Measurements from ENCODE around the gene NDUFS3. TPM values are rescaled to one million over a fixed set of nuclear protein-coding genes. Genes with fewer than 3 reads are reported as not detected.

The NDUFS3 gene
- total and polyA plus RNA-seq, 7 donors, result 74.4 to 323 (median 106) TPM

GRCh38 chr11:47564933-47565339, 13.9 kb upstream of the NDUFS3 start:
- H3K36me3 ChIP-seq, result peaks cover 0 to 12% (median 0%) of the 10 kb centered on the region in 4 donors
- 7 to 11% methylated on average over 11 of the region's 11 CpGs for WGBS, 2 donors

GRCh38 chr11:47565340-47566148, 13.3 kb upstream of the NDUFS3 start, which contains the start of gene PTPMT1:
TSS of gene PTPMT1 (plus strand) at chr11:47565599. CDS start at chr11:47565623, 24 bp downstream.
- peaks cover 0 to 13% (median 0%) of the 10 kb centered on the region in 4 donors for H3K36me3 ChIP-seq
- no peaks in the 10 kb centered on the region for H3K9me3 ChIP-seq
- H3K4me3 ChIP-seq, result peak within 1 kb of the TSS; percentile 63 to 96 (median 80)
- peak within 1 kb of the TSS; percentile 72 to 89 (median 81) for H3K27ac ChIP-seq
- peaks cover 0 to 20% (median 12%) of the 10 kb centered on the region in 4 donors for H3K4me1 ChIP-seq
- WGBS, 2 donors, result 1% methylated on average over 86 of the region's 86 CpGs
- TF ChIP-seq EP300 (IDR thresholded peaks at IDR 0.05), result no peak
- peak in 2 of 4 donors; percentile 56 to 62 for TF ChIP-seq POLR2AphosphoS5 (IDR thresholded peaks at IDR 0.05)
- TF ChIP-seq CTCF (IDR thresholded peaks at IDR 0.05), result no peak
- TF ChIP-seq POLR2A (IDR thresholded peaks at IDR 0.05), result no peak
- DNase-seq, result peak; percentile 87
- intact Hi-C loops (cut with DNase I), result loop anchor here (5.0 kb wide), 1 partner anchor 98 kb away; no protein-coding TSS in a partner anchor
- no peaks in the 10 kb centered on the region for H3K27me3 ChIP-seq

More at GRCh38 chr11:47564933-47565339, 13.9 kb upstream of the NDUFS3 start:
- H3K9me3 ChIP-seq, result no peaks in the 10 kb centered on the region
- H3K4me3 ChIP-seq, result peak overlapping the region; percentile 63 to 96 (median 80)
- no peak for TF ChIP-seq CTCF (IDR thresholded peaks at IDR 0.05)
- no peak for TF ChIP-seq POLR2A (IDR thresholded peaks at IDR 0.05)
- TF ChIP-seq EP300 (IDR thresholded peaks at IDR 0.05), result no peak
- TF ChIP-seq POLR2AphosphoS5 (IDR thresholded peaks at IDR 0.05), result no peak
- intact Hi-C loops (cut with DNase I), result loop anchor here (5.0 kb wide), 1 partner anchor 98 kb away; no protein-coding TSS in a partner anchor
- no peaks in the 10 kb centered on the region for H3K27me3 ChIP-seq
- peaks cover 0 to 20% (median 12%) of the 10 kb centered on the region in 4 donors for H3K4me1 ChIP-seq
- H3K27ac ChIP-seq, result peak overlapping the region; percentile 72 to 89 (median 81)
- no peak for DNase-seq

GRCh38 chr11:47566149-47566698, 12.7 kb upstream of the NDUFS3 start:
- Histone ChIP-seq H3K27me3 (no peaks in the 10 kb centered on the region), H3K36me3 (peaks cover 0 to 19% (median under 1%) of the 10 kb centered on the region in 4 donors), H3K4me3 (peak overlapping the region; percentile 63 to 96 (median 80)), H3K27ac (peak overlapping the region; percentile 72 to 89 (median 81)), H3K4me1 (peaks cover 0 to 20% (median 12%) of the 10 kb centered on the region in 4 donors), H3K9me3 (no peaks in the 10 kb centered on the region)
- no peak for TF ChIP-seq EP300 (IDR thresholded peaks at IDR 0.05)
- no peak for TF ChIP-seq POLR2A (IDR thresholded peaks at IDR 0.05)
- no peak for TF ChIP-seq CTCF (IDR thresholded peaks at IDR 0.05)
- no peak for TF ChIP-seq POLR2AphosphoS5 (IDR thresholded peaks at IDR 0.05)
- WGBS, 2 donors, result 17 to 27% methylated on average over 17 of the region's 17 CpGs
- intact Hi-C loops (cut with DNase I), result loop anchor here (5.0 kb wide), 1 partner anchor 99 kb away; no protein-coding TSS in a partner anchor
- DNase-seq, result no peak

- no peak overlapping the region for H3K27ac ChIP-seq
- no peaks in the 10 kb centered on the region for H3K9me3 ChIP-seq
- WGBS, 2 donors, result 97 to 98% methylated on average over 7 of the region's 7 CpGs
- H3K27me3 ChIP-seq, result no peaks in the 10 kb centered on the region
- peaks cover 8 to 54% (median 26%) of the 10 kb centered on the region in 4 donors for H3K36me3 ChIP-seq
- TF ChIP-seq POLR2AphosphoS5 (IDR thresholded peaks at IDR 0.05), result no peak
- TF ChIP-seq EP300 (IDR thresholded peaks at IDR 0.05), result no peak
- TF ChIP-seq CTCF (IDR thresholded peaks at IDR 0.05), result no peak
- no peak for TF ChIP-seq POLR2A (IDR thresholded peaks at IDR 0.05)
- intact Hi-C loops (cut with DNase I), result loop anchor here (5.0 kb wide), 1 partner anchor 102 kb away; no protein-coding TSS in a partner anchor
- DNase-seq, result no peak
- peaks cover 0 to 23% (median 10%) of the 10 kb centered on the region in 4 donors for H3K4me1 ChIP-seq
- H3K4me3 ChIP-seq, result no peak overlapping the region
Measured at GRCh38 chr11:47569646-47570045, 9.2 kb upstream of the NDUFS3 start.
